ENCODE measurements around the gene UBE2M. TPM values are rescaled to one million over a fixed set of nuclear protein-coding genes. Genes with fewer than 3 reads are reported as not detected.
A peak's percentile ranks its signal among the peaks of the same experiment; 100 is the strongest.

Gene UBE2M
- total and polyA plus RNA-seq, 2 experiments from 2014 or later: 27.6 to 64.5 TPM

- TF ChIP-seq ZNF462 (CRISPR knock-in tag; IDR thresholded peaks at IDR 0.05) (no peak), EZH2 (IDR thresholded peaks at IDR 0.05; ENCODE audit: low read depth, unreplicated experiment) (no peak), POLR2AphosphoS5 (IDR thresholded peaks at IDR 0.05; ENCODE audit: low read depth) (no peak; the same call in none of the 2 replicates), ZNF331 (CRISPR knock-in tag; IDR thresholded peaks at IDR 0.05; ENCODE audit: low read depth) (no peak), NANOG (IDR thresholded peaks at IDR 0.05; ENCODE audit: borderline replicate concordance) (no peak), ZNF114 (CRISPR knock-in tag; IDR thresholded peaks at IDR 0.05) (no peak), CREB1 (CRISPR knock-in tag; IDR thresholded peaks at IDR 0.05; ENCODE audit: low read depth) (no peak)
Measured at GRCh38 chr19:58563034-58563573, 4.7 kb upstream of the UBE2M start (continued).

- H3K27me3 ChIP-seq (ENCODE audit: insufficient read depth): peaks cover 48% of the 10 kb centered on the region
- H3K4me3 ChIP-seq: peak overlapping the region; percentile 65
- no peaks in the 10 kb centered on the region; the same call in 1 of the 2 replicates for H4K20me1 ChIP-seq (replicated peaks; ENCODE audit: insufficient read depth)
- peaks cover 14% of the 10 kb centered on the region; the same call in 1 of the 2 replicates for H3K4me1 ChIP-seq (ENCODE audit: insufficient read depth)
- Mint-ChIP-seq H3K4me1 (peaks cover 24% of the 10 kb centered on the region), H3K4me3 (peak overlapping the region; percentile 80), H3K9me3 (no peaks in the 10 kb centered on the region), H3K36me3 (ENCODE audit: low read depth) (peaks cover 26% of the 10 kb centered on the region), H3K27me3 (ENCODE audit: insufficient read depth, low read depth, poor library complexity) (peaks cover 46% of the 10 kb centered on the region), H3K27ac (peak overlapping the region; percentile 88; the same call in 1 of the 2 replicates)
- peak overlapping the region; percentile 76; the same call in 1 of the 2 replicates for H2AFZ ChIP-seq
- ATAC-seq (peak; percentile 29), DNase-seq (ENCODE audit: low spot score) (peak; percentile 78)
- H3F3A ChIP-seq (replicated peaks; ENCODE audit: low read depth): peaks cover 23% of the 10 kb centered on the region
- H3K4me2 ChIP-seq: peak overlapping the region; percentile 93
- H3K79me2 ChIP-seq (replicated peaks; ENCODE audit: insufficient read depth): peaks cover 8% of the 10 kb centered on the region
- no peaks in the 10 kb centered on the region for H3K36me3 ChIP-seq (ENCODE audit: insufficient read depth)
- no peak overlapping the region for H3K27ac ChIP-seq (ENCODE audit: low read depth)
- H3K9me2 ChIP-seq (ENCODE audit: insufficient read depth): peaks cover 5% of the 10 kb centered on the region; the same call in 1 of the 2 replicates
- TF ChIP-seq POLR2AphosphoS5 (IDR thresholded peaks at IDR 0.05; ENCODE audit: low read depth) (0 out of 2 replicates have a peak, but pooled peaks have one; percentile 6), ZNF462 (CRISPR knock-in tag; IDR thresholded peaks at IDR 0.05) (no peak), CREB1 (CRISPR knock-in tag; IDR thresholded peaks at IDR 0.05; ENCODE audit: low read depth) (0 out of 2 replicates have a peak, but pooled peaks have one; percentile 44)
Measured at GRCh38 chr19:58562122-58563033, 4.0 kb upstream of the UBE2M start.

All from GM23338 (cell line).